D721Med (cell line): ENCODE results near the gene ARHGEF7.

Source experiments
- DNase-seq: peaks from one replicate; pipeline ENCODE4 v3.0.0; 2011; ENCODE audit warnings: low spot score; ENCODE audit not compliant: insufficient read length
- FAIRE-seq: peaks from 2 replicates; lab custom pipeline; 2011; peaks lifted over from hg19 to GRCh38; lab: Jason Lieb, UNC
- CTCF ChIP-seq: IDR thresholded peaks from 2 replicates; pipeline ENCODE4 v1.5.1; 2012; ENCODE audit warnings: mild to moderate bottlenecking, control low read depth; ENCODE audit not compliant: insufficient read depth; ENCODE audit errors: missing control alignments

The ARHGEF7 gene

GRCh38 chr13:111325941-111326620 is 211.0 kb downstream of the ARHGEF7 start:
- FAIRE-seq (no peak), DNase-seq (no peak)

GRCh38 chr13:111326621-111326965 is 211.5 kb downstream of the ARHGEF7 start:
- DNase-seq (no peak), FAIRE-seq (no peak)
- TF ChIP-seq CTCF: no peak

More at GRCh38 chr13:111325941-111326620, 211.0 kb downstream of the ARHGEF7 start:
- TF ChIP-seq CTCF: no peak

- DNase-seq: no peak
- TF ChIP-seq CTCF: no peak
Measured at GRCh38 chr13:111326981-111327642, 212.0 kb downstream of the ARHGEF7 start.

GRCh38 chr13:111327730-111328573 is 212.8 kb downstream of the ARHGEF7 start:
- DNase-seq: no peak
- no peak for FAIRE-seq
- no peak for TF ChIP-seq CTCF

More at GRCh38 chr13:111326981-111327642, 212.0 kb downstream of the ARHGEF7 start:
- no peak for FAIRE-seq

GRCh38 chr13:111328574-111329410 is 213.7 kb downstream of the ARHGEF7 start:
- FAIRE-seq: no peak
- DNase-seq: no peak
- no peak for TF ChIP-seq CTCF

GRCh38 chr13:111329641-111330040 is 214.5 kb downstream of the ARHGEF7 start:
- no peak for TF ChIP-seq CTCF
- no peak for DNase-seq
- FAIRE-seq: no peak
